Activated T-cell treated with anti-CD3 and anti-CD28 coated beads for 4 hours (primary cell): ENCODE data around the gene LITAFD.
"Not testable (repeated sequence)": the region's sequence is repeated elsewhere in the genome, so short reads cannot be mapped to it uniquely, and the experiment has no call there.

Experiments used
- DNase-seq: peaks from one replicate; pipeline ENCODE4 v3.0.0-alpha.2; 2020

The LITAFD gene

GRCh38 chr16:8872967-8873865 is 8.9 kb upstream of the LITAFD start:
- no peak for DNase-seq

GRCh38 chr16:8873866-8874195 is 8.3 kb upstream of the LITAFD start:
- DNase-seq = not testable (repeated sequence)

GRCh38 chr16:8874388-8874787 is 7.8 kb upstream of the LITAFD start:
- DNase-seq = no peak

- not testable (repeated sequence) for DNase-seq
Measured at GRCh38 chr16:8875317-8875716, 6.8 kb upstream of the LITAFD start.

GRCh38 chr16:8877894-8878522 is 4.1 kb upstream of the LITAFD start:
- DNase-seq = no peak

- DNase-seq = no peak
Measured at GRCh38 chr16:8878523-8878911, 3.6 kb upstream of the LITAFD start.

GRCh38 chr16:8880839-8881510 is 1.2 kb upstream of the LITAFD start:
- no peak for DNase-seq

GRCh38 chr16:8882725-8883377 is 700 bp downstream of the LITAFD start:
- no peak for DNase-seq

GRCh38 chr16:8885674-8886592 is 3.8 kb downstream of the LITAFD start:
- no peak for DNase-seq

- DNase-seq = no peak
Measured at GRCh38 chr16:8886593-8887430, 4.7 kb downstream of the LITAFD start.

- no peak for DNase-seq
Measured at GRCh38 chr16:8887431-8887765, 5.2 kb downstream of the LITAFD start.

GRCh38 chr16:8887952-8888560 is 5.9 kb downstream of the LITAFD start:
- DNase-seq = no peak

- no peak for DNase-seq
Measured at GRCh38 chr16:8888951-8889892, 7.1 kb downstream of the LITAFD start.

- no peak for DNase-seq
Measured at GRCh38 chr16:8889893-8890548, 7.9 kb downstream of the LITAFD start.

GRCh38 chr16:8890549-8890921 is 8.4 kb downstream of the LITAFD start:
- no peak for DNase-seq

GRCh38 chr16:8892101-8892575 is 10.0 kb downstream of the LITAFD start:
- DNase-seq = no peak

GRCh38 chr16:8893426-8893825 is 11.3 kb downstream of the LITAFD start:
- no peak for DNase-seq

- DNase-seq = no peak
Measured at GRCh38 chr16:8893976-8894690, 12.0 kb downstream of the LITAFD start.
